GM21528 (cell line): Measurements from ENCODE around the gene DENND1A.

Experiments
- ATAC-seq: cut with Tn5 transposase; IDR thresholded peaks from one replicate; pipeline ENCODE4 v1.9.1; 2021; ENCODE audit warnings: mild to moderate bottlenecking, moderate library complexity; ENCODE audit not compliant: unreplicated experiment, low FRiP score

The DENND1A gene

DNA sequence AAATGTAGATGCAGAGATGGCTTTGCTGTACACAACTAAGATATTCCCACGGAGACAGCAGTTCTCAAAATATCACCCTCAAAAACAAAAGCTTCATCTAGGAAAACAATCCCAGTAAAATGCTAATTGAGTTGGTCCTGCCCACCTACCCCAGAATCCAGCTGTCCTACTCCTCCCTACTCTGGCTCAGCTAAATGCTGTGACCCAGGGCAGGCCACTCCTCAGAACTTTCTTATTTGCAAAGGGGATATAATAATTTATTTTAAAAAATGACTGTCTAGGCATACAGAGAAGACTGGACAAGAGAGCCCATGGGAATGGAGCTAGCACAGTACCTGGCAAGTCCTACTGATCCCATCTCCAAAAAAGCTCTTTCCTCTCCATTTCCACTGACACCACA, 411.6 kb downstream of the DENND1A start:
- no peak for ATAC-seq

DNA sequence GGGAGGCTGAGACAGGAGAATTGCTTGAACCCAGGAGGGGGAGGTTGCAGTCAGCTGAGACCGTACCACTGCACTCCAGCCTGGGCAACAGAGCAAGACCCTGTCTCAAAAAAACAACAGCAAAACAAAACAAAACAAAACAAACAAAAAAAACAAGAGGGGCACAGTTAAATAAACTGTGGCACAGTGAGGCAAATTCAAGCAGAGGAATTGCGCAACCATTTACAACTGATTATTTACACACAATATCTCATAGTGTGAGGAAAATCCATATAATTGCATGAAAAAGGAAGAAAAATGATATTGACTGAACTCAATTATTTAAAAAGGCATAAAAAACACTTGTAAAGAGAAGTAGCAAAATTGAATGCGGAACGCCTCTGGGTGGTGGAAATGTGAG, 412.4 kb downstream of the DENND1A start:
- ATAC-seq, result no peak

DNA sequence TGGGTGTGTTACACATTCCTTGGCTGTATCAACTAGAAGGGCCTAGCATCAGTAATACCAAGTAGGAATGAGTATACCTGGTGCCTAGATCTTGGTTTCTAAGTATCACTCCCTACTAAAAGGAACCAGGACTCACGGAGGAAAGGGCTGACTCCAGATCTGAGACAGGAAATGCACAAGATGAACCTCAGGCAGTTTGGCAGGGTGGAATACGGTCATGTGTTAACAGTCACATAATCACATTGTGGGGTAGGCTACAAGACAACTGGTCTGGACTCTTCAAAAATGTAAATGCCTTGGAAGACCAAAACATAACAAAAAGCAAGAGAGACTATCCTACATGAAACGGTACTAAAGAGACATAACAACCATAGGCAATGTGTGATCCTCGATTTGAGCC, 415.2 kb downstream of the DENND1A start:
- no peak for ATAC-seq

DNA sequence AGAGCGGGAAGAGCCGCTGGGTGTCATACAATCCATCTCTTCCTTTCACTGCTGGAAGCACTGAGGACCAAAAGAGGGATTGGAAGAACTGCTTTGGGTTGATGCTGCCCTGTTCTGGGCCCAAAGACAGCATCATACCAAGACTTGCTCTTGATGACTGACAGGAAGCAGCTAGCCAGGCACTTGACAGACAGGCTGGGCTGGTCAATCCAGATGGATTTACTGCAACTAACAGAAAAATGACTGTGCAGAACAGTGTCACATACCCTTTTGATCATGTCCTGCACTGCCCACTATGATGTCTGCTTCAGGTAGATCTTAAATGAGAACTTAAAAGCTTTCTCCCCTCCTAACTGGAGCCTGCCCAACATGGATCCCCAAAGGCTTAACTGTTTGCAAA, 416.4 kb downstream of the DENND1A start:
- no peak for ATAC-seq

DNA sequence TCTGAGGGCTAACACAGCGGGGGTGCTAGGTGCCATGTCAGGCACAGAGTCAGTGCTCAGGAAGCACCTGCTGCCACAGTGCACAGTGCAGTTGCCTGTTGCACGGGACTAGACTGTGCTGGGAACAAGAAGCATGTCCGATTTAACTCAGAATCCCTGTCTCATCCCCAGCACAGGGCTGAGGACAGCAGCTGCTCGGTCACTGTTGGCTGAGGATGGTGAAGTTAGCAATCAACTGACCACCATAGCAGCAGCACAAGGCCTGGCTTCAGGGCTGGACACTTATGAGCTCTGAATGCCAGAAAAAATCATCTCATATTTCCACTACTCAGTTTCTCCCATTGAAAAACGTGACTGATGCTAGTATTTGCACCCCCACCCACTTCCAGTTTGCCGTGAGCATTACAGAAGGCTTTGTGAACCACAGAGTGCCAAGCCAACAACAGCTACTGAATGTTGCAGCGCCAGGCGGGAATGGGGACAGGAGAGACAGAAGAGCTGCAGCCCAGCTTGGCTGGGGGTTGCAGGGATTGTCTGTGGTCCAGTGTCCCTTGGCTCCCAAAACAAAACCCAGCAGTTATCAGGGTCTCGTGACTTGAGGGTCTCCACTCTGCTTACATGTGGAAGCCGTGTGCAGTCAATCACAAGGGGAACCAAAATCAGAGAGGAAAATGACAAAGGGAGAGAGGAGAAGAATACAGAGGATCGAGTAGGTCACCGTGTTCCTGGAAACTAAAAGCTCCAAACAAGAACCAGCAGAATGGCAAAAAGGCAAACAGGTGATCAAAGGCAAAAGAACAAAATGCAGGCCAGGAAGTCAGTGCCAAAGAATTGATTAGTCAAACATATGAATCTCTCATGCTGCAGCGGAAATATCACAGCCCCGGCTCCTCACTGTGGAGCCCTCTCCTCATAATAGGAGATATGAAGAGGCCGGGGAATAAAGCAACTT, 418.3 kb downstream of the DENND1A start:
- no peak for ATAC-seq

DNA sequence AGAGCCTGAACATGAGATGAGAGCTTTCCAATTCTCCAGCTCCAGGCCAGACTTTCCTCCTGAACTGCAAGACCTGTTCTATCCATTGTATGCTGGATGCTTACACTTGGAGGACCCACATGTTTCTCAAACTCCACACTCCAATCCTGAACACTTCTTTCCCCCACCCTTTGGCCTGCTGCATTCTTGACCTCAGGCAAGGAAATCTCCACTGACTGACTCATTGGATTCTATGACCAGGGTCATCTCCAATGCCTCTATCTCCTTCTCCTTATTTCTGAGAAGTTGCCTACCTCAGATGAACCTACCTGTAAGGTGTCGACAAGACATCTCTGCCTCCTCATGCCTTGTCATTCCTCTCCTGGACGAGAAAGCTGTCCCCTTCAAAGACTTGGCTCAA, 420.3 kb downstream of the DENND1A start:
- no peak for ATAC-seq

DNA sequence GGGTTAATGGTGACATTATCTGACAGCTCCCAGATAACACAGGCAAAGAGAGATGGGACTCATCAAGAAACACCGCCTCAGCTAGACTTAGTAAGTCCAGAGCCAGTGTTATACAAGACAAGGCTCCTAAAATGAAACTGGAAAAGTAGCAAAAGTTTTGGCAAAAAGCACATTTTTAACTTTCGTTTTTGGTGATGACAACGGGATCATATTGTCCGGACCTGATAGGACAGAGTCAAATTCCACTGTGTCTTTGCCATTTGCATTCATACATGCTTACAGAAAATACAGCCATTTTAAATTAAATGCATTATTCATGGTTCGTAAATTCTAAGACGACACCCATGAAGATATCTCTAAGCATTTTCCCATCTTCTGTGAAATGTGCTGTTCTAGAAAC, 421.9 kb downstream of the DENND1A start:
- no peak for ATAC-seq

DNA sequence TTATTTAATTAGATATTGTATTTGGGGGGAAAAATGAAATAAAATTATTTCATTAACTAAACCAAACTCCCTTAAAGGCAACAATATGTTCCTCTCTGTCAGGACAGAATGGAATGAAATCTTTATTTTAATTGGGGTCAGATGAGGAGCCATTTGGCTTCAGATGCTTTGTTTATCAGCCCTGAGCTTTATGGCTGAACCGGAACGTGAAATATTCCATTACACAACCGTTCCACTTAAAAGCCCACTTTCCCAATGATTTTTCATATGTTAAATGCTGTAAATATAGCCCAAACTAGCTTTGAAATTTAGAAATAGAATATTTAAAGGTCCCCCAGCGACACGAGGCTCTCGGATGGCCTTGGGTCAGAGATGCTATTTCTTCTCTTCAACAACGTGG, 424.4 kb downstream of the DENND1A start:
- no peak for ATAC-seq

DNA sequence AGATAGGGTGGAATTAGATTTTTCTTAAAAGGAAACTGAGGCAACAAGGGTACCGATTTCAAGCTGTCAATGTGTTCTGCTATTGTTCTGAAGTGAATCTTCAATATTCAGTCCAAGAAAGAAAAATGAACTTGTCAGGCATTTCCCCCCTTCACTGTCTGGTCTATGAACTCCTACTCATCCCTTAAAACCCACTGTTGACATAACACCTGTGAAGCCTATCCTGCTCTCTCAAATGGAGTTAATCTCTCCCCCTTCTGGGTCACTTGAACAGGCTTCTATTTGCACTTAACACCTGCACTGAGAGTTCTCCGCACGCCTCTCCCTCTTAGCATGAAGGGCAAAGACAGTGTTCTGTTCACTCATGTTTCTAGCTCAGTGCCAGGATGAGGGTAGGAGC, 429.6 kb downstream of the DENND1A start:
- no peak for ATAC-seq

DNA sequence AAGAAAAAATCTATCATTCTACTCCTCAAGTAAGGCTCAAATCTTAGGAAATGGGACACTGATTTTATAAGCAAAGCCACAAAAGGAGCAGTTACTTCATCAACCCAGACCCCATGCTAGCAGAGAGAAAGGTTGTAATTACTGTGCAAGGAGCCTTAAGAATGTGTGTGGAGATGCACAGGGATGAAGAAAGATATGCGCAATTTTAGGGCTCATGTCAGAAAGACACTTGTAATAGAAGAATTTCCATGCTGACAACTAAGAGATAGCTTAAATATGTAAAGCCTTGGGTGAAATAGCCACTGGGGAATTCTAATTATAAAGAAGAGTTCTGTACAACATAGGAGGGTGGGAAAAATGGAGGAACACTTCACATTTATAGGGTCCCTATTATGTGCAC, 432.1 kb downstream of the DENND1A start:
- ATAC-seq, result no peak

DNA sequence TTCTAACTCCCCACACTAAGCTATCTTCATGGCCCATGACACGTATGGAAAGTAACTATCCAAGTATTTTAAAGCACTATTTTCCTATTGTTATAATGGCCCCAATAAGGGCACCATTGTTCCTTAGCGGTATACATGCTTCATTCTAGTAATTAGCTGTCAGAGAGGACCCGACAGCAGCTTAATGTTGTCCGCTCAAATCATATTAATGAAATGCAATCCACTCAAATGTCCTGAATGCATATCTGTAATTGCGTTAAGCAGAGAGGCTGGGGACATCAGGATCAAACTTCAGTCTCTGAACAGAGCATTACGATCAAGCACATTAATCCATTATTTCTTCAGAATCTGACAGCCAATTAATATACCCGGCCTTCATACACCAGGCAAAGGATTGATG, 434.2 kb downstream of the DENND1A start:
- ATAC-seq, result no peak

DNA sequence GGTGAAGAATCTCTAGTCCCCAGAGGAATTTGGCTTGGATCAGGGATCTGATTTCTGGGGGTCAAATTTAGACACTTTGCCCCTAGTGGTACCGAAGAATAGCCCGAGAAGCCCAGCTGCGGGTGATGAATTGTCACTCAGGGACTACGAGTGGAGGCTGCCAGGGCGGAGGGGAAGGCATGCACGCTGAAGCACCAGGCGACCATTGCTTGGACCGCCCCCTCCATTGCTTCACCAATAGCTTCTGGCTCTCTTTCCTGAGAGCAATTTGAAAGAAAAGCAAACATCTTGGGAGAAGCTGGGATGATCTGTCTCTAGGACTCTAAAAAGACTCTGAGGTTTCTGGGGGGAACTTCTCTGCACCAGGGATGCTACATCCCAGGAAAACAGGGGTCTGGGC, 436.3 kb downstream of the DENND1A start:
- no peak for ATAC-seq

DNA sequence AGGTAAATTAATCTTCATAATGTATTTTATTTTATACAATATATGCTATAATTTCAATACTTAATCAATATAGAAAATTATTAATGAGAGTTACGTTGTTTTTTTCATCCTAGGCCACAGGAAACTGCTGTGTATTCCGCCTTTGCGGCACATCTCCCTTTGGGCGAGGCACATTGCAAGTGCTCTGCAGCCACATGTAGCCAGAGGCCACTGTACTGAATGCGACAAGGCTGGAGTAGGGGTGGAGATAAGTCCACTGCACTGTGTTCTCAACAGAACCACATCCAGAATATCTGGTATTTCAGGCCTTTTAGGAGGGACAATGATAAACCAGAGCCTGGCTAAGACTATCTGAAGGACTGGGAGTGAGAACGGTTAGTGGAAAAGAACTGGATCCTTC, 439.2 kb downstream of the DENND1A start:
- ATAC-seq, result no peak

DNA sequence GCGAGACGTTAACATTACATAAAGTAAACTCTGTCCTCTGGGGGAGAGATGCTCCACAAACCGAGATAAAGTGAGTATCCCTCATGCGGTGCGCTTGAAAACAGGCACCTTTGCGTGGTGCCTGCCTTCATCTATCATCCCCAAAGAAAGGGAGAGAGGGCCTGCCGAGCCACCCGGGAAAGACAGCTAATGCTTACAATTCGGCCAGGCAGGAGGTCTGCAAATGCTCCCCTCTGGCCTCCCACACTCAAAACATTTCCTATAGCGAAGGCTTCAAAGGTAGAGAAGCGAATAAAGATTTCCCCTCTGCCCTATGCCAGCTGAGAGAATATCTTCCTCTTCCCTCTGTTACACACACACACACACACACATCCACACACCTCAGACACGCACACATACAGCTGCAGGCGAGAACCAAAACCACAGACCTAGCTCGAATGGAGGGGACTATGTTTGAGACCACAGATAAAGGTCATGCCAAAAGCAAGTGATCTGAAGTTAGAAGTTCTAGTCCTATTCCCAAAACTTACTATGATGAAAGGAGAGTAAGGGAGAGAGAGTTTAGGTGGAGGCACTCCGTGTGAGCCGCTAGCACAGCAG, 441.1 kb downstream of the DENND1A start:
- ATAC-seq, result no peak

DNA sequence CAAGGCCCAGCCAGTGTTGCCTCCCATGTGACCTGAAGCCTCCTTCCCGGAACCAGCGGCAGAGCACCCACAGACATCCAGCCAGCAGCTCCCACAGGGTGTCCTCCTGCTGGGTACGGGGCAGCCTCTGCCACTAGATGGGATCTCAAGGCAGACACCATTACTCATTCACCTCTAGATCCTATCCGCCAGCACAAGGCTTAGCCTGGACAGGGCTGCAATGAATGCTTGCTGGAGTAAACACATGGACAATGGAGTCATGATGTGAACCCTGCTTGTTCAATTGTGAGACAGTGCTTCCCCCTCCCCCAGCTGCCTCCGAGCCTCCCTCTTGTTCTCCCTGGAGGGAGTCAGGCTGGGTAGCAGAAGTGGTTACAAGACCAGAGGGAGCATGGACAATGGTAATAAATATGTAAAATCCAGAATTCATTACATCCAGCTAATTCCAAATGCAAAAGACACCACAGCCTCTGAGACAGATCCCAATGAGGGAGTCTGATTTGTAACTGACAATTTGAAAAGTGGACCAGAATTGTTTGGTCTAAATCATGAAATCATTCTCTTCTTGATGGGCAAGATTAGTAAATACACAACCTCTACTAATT, 441.9 kb downstream of the DENND1A start:
- ATAC-seq, result no peak

DNA sequence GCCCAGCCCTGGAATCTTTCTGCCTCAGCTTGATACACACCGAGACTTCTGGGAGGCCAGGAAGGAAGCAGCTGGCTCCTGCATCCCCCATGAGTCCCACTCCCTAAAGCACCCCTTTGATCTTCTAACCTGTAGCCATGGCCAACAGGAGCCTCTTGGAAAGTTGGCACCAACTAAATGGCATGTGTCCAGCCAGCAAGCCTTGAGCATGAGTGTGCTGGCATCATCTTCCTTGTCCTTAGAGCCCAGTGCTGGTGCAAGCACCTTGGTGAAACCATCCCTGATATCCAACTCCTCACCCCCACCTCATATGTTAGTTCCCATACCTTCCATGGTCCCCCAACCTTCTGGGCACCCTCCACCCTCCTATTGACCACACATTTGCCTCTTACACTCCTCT, 443.5 kb downstream of the DENND1A start:
- ATAC-seq, result no peak

DNA sequence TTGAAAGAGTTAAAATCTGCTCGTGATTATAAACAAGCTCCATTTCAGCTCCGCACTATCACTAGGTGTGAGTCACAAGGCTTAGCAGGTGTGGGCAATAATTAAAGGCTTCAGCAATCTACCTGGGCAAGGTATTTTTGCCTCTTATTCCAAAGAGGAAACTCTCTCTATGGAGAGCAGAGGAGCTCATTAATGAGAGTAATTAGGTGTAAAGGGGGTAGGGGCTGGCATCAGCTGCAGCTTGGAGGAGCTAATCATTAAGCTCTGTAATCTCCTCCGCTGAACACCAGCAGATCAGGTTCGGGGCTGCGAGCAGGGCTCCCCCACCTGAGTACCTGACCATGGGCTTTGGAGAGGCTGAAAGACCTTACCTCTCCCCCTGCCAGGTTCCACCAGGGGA, 444.7 kb downstream of the DENND1A start:
- no peak for ATAC-seq

DNA sequence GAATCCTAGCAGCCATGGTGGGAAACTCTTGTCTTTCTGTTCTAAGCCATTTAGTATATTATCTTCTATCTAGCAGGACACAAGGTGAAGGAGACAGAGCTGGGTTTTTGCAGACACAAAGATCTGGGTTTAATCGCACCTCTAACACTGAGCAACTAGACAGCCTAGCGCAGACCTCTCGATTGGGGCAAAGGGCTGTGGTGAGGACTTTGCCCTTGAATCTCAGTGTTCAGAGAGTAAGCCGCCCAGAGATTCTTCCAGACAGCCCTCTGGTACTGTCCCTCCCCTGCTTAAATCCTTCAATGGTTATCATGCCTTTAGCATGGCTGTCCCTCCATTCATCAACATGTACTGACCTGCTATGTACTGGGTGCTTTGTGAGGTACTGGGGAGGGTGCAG, 445.8 kb downstream of the DENND1A start:
- ATAC-seq, result no peak

DNA sequence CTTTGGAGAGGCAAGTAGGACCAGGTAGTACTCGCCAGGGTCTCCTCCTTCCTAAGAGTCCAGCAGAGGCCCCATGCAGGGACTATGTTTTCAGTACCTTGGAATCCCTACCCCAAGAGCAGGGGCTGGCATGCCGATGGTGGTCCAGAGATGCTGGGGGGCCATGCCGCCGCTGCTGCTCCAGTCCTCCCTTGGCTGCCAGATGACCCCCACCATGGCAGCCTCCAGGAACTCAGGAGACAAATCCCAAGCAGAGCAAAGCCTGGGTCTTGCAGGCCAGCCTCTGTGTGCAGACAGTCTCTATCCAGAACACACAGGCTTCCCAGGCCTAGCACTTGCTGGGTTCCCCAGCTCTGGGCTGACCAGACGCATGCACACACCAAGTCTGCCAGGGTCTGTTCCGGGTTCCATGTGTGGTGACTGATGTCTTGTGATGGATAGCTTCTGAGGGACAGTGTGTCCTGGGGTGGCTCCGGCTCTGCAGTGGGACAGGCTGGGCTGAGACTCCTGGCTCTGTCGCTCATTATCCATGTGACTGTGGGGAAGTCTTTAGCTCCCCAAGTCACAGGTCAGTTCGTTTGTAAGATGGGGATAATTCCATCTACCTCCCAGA, 446.6 kb downstream of the DENND1A start:
- no peak for ATAC-seq

DNA sequence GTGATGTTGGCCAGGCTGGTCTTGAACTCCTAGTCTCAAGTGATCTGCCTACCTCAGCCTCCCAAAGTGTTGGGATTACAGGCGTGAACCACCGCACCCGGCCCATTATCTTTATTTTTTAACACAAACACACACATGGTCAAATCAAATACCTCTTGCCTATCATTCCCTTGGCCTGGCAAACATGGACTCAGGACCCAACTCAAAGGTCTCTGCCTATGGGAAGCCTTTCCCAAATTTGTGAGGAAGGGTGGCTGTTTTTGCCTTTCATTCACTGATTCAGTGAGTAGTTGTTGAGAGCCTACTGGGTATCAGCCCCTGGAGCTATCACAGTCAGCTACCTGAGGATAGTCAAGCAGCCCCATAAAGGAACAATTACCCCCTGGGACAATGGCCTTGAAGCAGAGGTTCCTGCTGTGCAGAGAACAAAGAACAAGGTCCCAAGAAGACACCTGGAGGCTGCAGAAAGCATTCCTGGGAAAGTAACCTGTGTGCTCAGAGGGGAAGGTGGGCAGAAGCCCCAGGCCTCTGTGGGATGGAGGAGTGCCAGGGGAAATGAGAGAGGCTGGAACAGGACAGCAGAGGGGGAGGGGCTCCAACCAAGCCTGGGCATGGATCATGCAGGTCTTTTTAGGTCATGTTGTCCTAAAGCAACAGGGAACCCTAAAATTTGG, 447.5 kb downstream of the DENND1A start:
- no peak for ATAC-seq
